Activated T-cell treated with anti-CD3 and anti-CD28 coated beads, Interleukin-2, amount 50 U/mL, for 1 hour (primary cell): ENCODE measurements around the gene FCAMR.
"Not testable (repeated sequence)": the region's sequence is repeated elsewhere in the genome, so short reads cannot be mapped to it uniquely, and the experiment has no call there.

Experiments
- DNase-seq: peaks from one replicate; pipeline ENCODE4 v3.0.0-alpha.2; 2020

FCAMR gene

GRCh38 chr1:206930210-206930798, 40.0 kb downstream of the FCAMR start:
- no peak for DNase-seq

GRCh38 chr1:206929524-206929923, 40.7 kb downstream of the FCAMR start:
- DNase-seq, result no peak

GRCh38 chr1:206926286-206926685, 44.0 kb downstream of the FCAMR start:
- DNase-seq, result no peak

GRCh38 chr1:206925106-206925736, 45.0 kb downstream of the FCAMR start:
- DNase-seq, result peak; percentile 56

GRCh38 chr1:206924592-206925105, 45.6 kb downstream of the FCAMR start:
- no peak for DNase-seq

- DNase-seq, result not testable (repeated sequence)
These were observed 46.2 kb downstream of the FCAMR start for GRCh38 chr1:206923961-206924557.

GRCh38 chr1:206923009-206923960, 47.0 kb downstream of the FCAMR start:
- peak; percentile 67 for DNase-seq

- no peak for DNase-seq
These were observed 47.7 kb downstream of the FCAMR start for GRCh38 chr1:206922524-206922923.

- DNase-seq, result peak; percentile 42
These were observed 48.4 kb downstream of the FCAMR start, which contains the start of gene FCMR for GRCh38 chr1:206921772-206922265. Gene FCMR, minus strand, starts transcription at chr1:206921941. Its CDS starts 87 bp downstream, at chr1:206921854.

- no peak for DNase-seq
These were observed 52.2 kb downstream of the FCAMR start for GRCh38 chr1:206918076-206918475.

GRCh38 chr1:206916000-206916709, 54.1 kb downstream of the FCAMR start:
- no peak for DNase-seq

GRCh38 chr1:206915030-206915735, 55.1 kb downstream of the FCAMR start:
- no peak for DNase-seq

- no peak for DNase-seq
These were observed 56.3 kb downstream of the FCAMR start for GRCh38 chr1:206913766-206914537.

GRCh38 chr1:206912445-206913095, 57.7 kb downstream of the FCAMR start:
- DNase-seq, result peak; percentile 63

GRCh38 chr1:206911064-206911663, 59.1 kb downstream of the FCAMR start:
- no peak for DNase-seq

GRCh38 chr1:206909883-206910318, 60.4 kb downstream of the FCAMR start:
- DNase-seq, result no peak

- peak; percentile 72 for DNase-seq
These were observed 60.9 kb downstream of the FCAMR start for GRCh38 chr1:206909161-206909882.

GRCh38 chr1:206908038-206908437, 62.2 kb downstream of the FCAMR start:
- DNase-seq, result no peak
